ACC112 (cell line): Measurements from ENCODE around the gene MT2A.

ENCODE experiments used
- H2AFZ ChIP-seq: fragments of 200-600 bp; sonication (generic); one replicate; pipeline ENCODE4 v1.6.0; 2017; ENCODE audit warnings: antibody characterized with exemption, low read length; ENCODE audit not compliant: unreplicated experiment
- H3K27ac ChIP-seq: fragments of 200-600 bp; sonication (generic); 2 replicates; pipeline ENCODE4 v1.5.1; 2014; ENCODE audit warnings: low read depth, mild to moderate bottlenecking, antibody characterized with exemption, low read length, moderate library complexity
- H3K27me3 ChIP-seq: fragments of 200-600 bp; sonication (generic); 2 replicates; pipeline ENCODE4 v1.6.1; 2014; ENCODE audit warnings: mild to moderate bottlenecking, antibody characterized with exemption, low read length, moderate library complexity, mixed read lengths; ENCODE audit not compliant: insufficient read depth
- H3K36me3 ChIP-seq: fragments of 200-600 bp; sonication (generic); 2 replicates; pipeline ENCODE4 v1.6.1; 2016; ENCODE audit warnings: mild to moderate bottlenecking, antibody characterized with exemption, low read length, moderate library complexity, mixed read lengths; ENCODE audit not compliant: insufficient read depth
- H3K4me1 ChIP-seq: fragments of 200-600 bp; sonication (generic); one replicate; pipeline ENCODE4 v1.6.1; 2016; ENCODE audit warnings: low read length, mixed read lengths; ENCODE audit not compliant: insufficient read depth, unreplicated experiment, control insufficient read depth
- H3K4me3 ChIP-seq: fragments of 200-600 bp; sonication (generic); 2 replicates; pipeline ENCODE4 v1.5.1; 2014; ENCODE audit warnings: mild to moderate bottlenecking, low read depth, low read length
- H3K79me2 ChIP-seq: fragments of 200-600 bp; sonication (generic); one replicate; pipeline ENCODE4 v1.6.0; 2016; ENCODE audit warnings: low read length; ENCODE audit not compliant: control insufficient read depth, unreplicated experiment, insufficient read depth

MT2A gene

GRCh38 chr16:56600398-56600999 lies 7.9 kb upstream of the MT2A start:
- H3K79me2 ChIP-seq = no peaks in the 10 kb centered on the region
- no peaks in the 10 kb centered on the region for H3K36me3 ChIP-seq
- H3K27me3 ChIP-seq = no peaks in the 10 kb centered on the region
- peaks cover 6% of the 10 kb centered on the region for H3K4me1 ChIP-seq
- H2AFZ ChIP-seq = peak overlapping the region; percentile 28
- peak overlapping the region; percentile 45; the same call in 1 of the 2 replicates for H3K4me3 ChIP-seq
- H3K27ac ChIP-seq = no peak overlapping the region

GRCh38 chr16:56601325-56601724 lies 7.1 kb upstream of the MT2A start:
- no peak overlapping the region for H3K4me3 ChIP-seq
- no peak overlapping the region for H2AFZ ChIP-seq
- no peaks in the 10 kb centered on the region for H3K79me2 ChIP-seq
- H3K36me3 ChIP-seq = no peaks in the 10 kb centered on the region
- peaks cover 14% of the 10 kb centered on the region for H3K4me1 ChIP-seq
- H3K27me3 ChIP-seq = no peaks in the 10 kb centered on the region
- no peak overlapping the region for H3K27ac ChIP-seq

GRCh38 chr16:56603589-56603988 lies 4.8 kb upstream of the MT2A start:
- peaks cover under 1% of the 10 kb centered on the region for H3K79me2 ChIP-seq
- H2AFZ ChIP-seq = no peak overlapping the region
- 0 out of 2 replicates have a peak, but pooled peaks cover 1% of the 10 kb centered on the region for H3K36me3 ChIP-seq
- H3K4me3 ChIP-seq = no peak overlapping the region
- no peak overlapping the region for H3K27ac ChIP-seq
- H3K4me1 ChIP-seq = peaks cover 24% of the 10 kb centered on the region
- H3K27me3 ChIP-seq = no peaks in the 10 kb centered on the region

- Histone ChIP-seq H3K4me1 (peaks cover 24% of the 10 kb centered on the region), H3K27me3 (no peaks in the 10 kb centered on the region), H3K79me2 (peaks cover 9% of the 10 kb centered on the region), H2AFZ (no peak overlapping the region), H3K4me3 (no peak overlapping the region), H3K36me3 (peaks cover 5% of the 10 kb centered on the region; the same call in 1 of the 2 replicates), H3K27ac (peak overlapping the region; percentile 99)
These were observed 3.4 kb upstream of the MT2A start for GRCh38 chr16:56604966-56605365.

- Histone ChIP-seq H2AFZ (no peak overlapping the region), H3K4me1 (peaks cover 29% of the 10 kb centered on the region), H3K79me2 (peaks cover 9% of the 10 kb centered on the region), H3K4me3 (peak overlapping the region; percentile 92; the same call in 1 of the 2 replicates), H3K27me3 (no peaks in the 10 kb centered on the region), H3K27ac (peak overlapping the region; percentile 99), H3K36me3 (peaks cover 5% of the 10 kb centered on the region; the same call in 1 of the 2 replicates)
These were observed 2.9 kb upstream of the MT2A start for GRCh38 chr16:56605475-56605874.

- H3K36me3 ChIP-seq = peaks cover 5% of the 10 kb centered on the region; the same call in 1 of the 2 replicates
- H2AFZ ChIP-seq = no peak overlapping the region
- peak overlapping the region; percentile 92 for H3K4me3 ChIP-seq
- peaks cover 9% of the 10 kb centered on the region for H3K79me2 ChIP-seq
- H3K27ac ChIP-seq = peak overlapping the region; percentile 99
- H3K27me3 ChIP-seq = no peaks in the 10 kb centered on the region
- H3K4me1 ChIP-seq = peaks cover 35% of the 10 kb centered on the region
These were observed 2.3 kb upstream of the MT2A start for GRCh38 chr16:56606071-56606475.

GRCh38 chr16:56606476-56607108 lies 1.8 kb upstream of the MT2A start:
- peaks cover 5% of the 10 kb centered on the region; the same call in 1 of the 2 replicates for H3K36me3 ChIP-seq
- no peak overlapping the region for H2AFZ ChIP-seq
- peak overlapping the region; percentile 99 for H3K27ac ChIP-seq
- H3K27me3 ChIP-seq = no peaks in the 10 kb centered on the region
- peaks cover 9% of the 10 kb centered on the region for H3K79me2 ChIP-seq
- peak overlapping the region; percentile 92 for H3K4me3 ChIP-seq
- peaks cover 41% of the 10 kb centered on the region for H3K4me1 ChIP-seq

- Histone ChIP-seq H3K79me2 (peaks cover 9% of the 10 kb centered on the region), H3K4me3 (peak overlapping the region; percentile 92), H2AFZ (no peak overlapping the region), H3K4me1 (peaks cover 45% of the 10 kb centered on the region), H3K27ac (peak overlapping the region; percentile 99), H3K27me3 (no peaks in the 10 kb centered on the region), H3K36me3 (peaks cover 5% of the 10 kb centered on the region; the same call in 1 of the 2 replicates)
These were observed 1.2 kb upstream of the MT2A start for GRCh38 chr16:56607109-56607618.

- Histone ChIP-seq H3K79me2 (peaks cover 9% of the 10 kb centered on the region), H3K4me3 (peak overlapping the region; percentile 92), H2AFZ (no peak overlapping the region), H3K27ac (peak overlapping the region; percentile 99), H3K36me3 (peaks cover 5% of the 10 kb centered on the region; the same call in 1 of the 2 replicates), H3K27me3 (no peaks in the 10 kb centered on the region), H3K4me1 (peaks cover 49% of the 10 kb centered on the region)
These were observed 725 bp upstream of the MT2A start for GRCh38 chr16:56607675-56608042.

GRCh38 chr16:56608876-56609462 lies 585 bp downstream of the MT2A start:
- Histone ChIP-seq H3K36me3 (peaks cover 5% of the 10 kb centered on the region; the same call in 1 of the 2 replicates), H3K79me2 (peaks cover 16% of the 10 kb centered on the region), H3K27ac (peak overlapping the region; percentile 99), H3K4me1 (peaks cover 62% of the 10 kb centered on the region), H3K4me3 (peak overlapping the region; percentile 92), H2AFZ (no peak overlapping the region), H3K27me3 (no peaks in the 10 kb centered on the region)
